Measurements from ENCODE around the gene BTNL3. TPM values are rescaled to one million over a fixed set of nuclear protein-coding genes. Genes with fewer than 3 reads are reported as not detected.
A peak's percentile ranks its signal among the peaks of the same experiment; 100 is the strongest.

The BTNL3 gene
- total and polyA plus RNA-seq, 9 of the 15 experiments (the other 6 are each of a cell fraction or from before 2014, with no cell fraction given): 0.03 to 0.44 (median 0.04) TPM; not detected in 4

- TF ChIP-seq AFF4 (CRISPR knock-in tag; IDR thresholded peaks at IDR 0.05) (peak; percentile 68; the same call in 1 of the 2 replicates), MYBL2 (IDR thresholded peaks at IDR 0.05; ENCODE audit: low read depth) (no peak), MYBL2 (CRISPR knock-in tag; IDR thresholded peaks at IDR 0.05; ENCODE audit: borderline replicate concordance) (no peak), SMARCA5 (IDR thresholded peaks at IDR 0.05) (no peak), HDAC8 (tag; IDR thresholded peaks at IDR 0.05) (0 out of 2 replicates have a peak, but pooled peaks have one; percentile 35), ZFX (CRISPR knock-in tag; IDR thresholded peaks at IDR 0.05) (peak; percentile 67), E2F6 (IDR thresholded peaks at IDR 0.05; ENCODE audit: borderline replicate concordance in 1 of 2, extremely low read depth in 1 of 2, insufficient read depth in 1 of 2, insufficient read length in 1 of 2, low read depth in 1 of 2, low read length in 1 of 2, poor library complexity in 1 of 2, severe bottlenecking in 1 of 2) (peak; percentile 96 to 98), ETS2 (tag; IDR thresholded peaks at IDR 0.05; ENCODE audit: borderline replicate concordance, poor library complexity, severe bottlenecking) (no peak), ZNF41 (CRISPR knock-in tag; conservative IDR thresholded peaks at IDR 0.05) (0 out of 2 replicates have a peak, but pooled peaks have one; percentile 70), ELK3 (CRISPR knock-in tag; IDR thresholded peaks at IDR 0.05) (no peak), PRMT5 (CRISPR knock-in tag; IDR thresholded peaks at IDR 0.05) (no peak), PHF21A (IDR thresholded peaks at IDR 0.05; ENCODE audit: borderline replicate concordance, low read depth) (no peak), SP2 (IDR thresholded peaks at IDR 0.05; ENCODE audit: extremely low read depth, low read depth, low read length, poor library complexity, severe bottlenecking) (no peak), MYNN (IDR thresholded peaks at IDR 0.05) (no peak), MYNN (CRISPR knock-in tag; IDR thresholded peaks at IDR 0.05) (no peak), ARID3A (IDR thresholded peaks at IDR 0.05; ENCODE audit: borderline replicate concordance, low read depth, low read length) (no peak), LEF1 (IDR thresholded peaks at IDR 0.05) (no peak), ESRRA (IDR thresholded peaks at IDR 0.05; ENCODE audit: borderline replicate concordance, low read depth) (no peak), ZC3H8 (IDR thresholded peaks at IDR 0.05) (no peak), ZNF165 (CRISPR knock-in tag; IDR thresholded peaks at IDR 0.05; ENCODE audit: borderline replicate concordance) (0 out of 2 replicates have a peak, but pooled peaks have one; percentile 39), ZNF124 (CRISPR knock-in tag; IDR thresholded peaks at IDR 0.05) (no peak)
Observed at GRCh38 chr5:181052672-181053487, 64.2 kb downstream of the BTNL3 start (continued).
